Osteocyte (in vitro differentiated cells): ENCODE measurements around the gene S100A7. TPM values are rescaled to one million over a fixed set of nuclear protein-coding genes. Genes with fewer than 3 reads are reported as not detected.
"Not testable (repeated sequence)": the region's sequence is repeated elsewhere in the genome, so short reads cannot be mapped to it uniquely, and the experiment has no call there.

Experiments used
- DNase-seq: peaks from one replicate; pipeline ENCODE4 v3.0.0; 2021; ENCODE audit warnings: mixed read lengths; ENCODE audit not compliant: unreplicated experiment; ENCODE audit errors: extremely low spot score
- H3K27ac Mint-ChIP-seq: one replicate; pipeline ENCODE4 v1.8.0; 2021; ENCODE audit warnings: mild to moderate bottlenecking, mixed read lengths; ENCODE audit not compliant: unreplicated experiment
- H3K27me3 Mint-ChIP-seq: one replicate; pipeline ENCODE4 v1.8.0; 2021; ENCODE audit warnings: mixed read lengths; ENCODE audit not compliant: unreplicated experiment
- H3K36me3 Mint-ChIP-seq: one replicate; pipeline ENCODE4 v1.8.0; 2021; ENCODE audit warnings: mixed read lengths; ENCODE audit not compliant: unreplicated experiment
- H3K4me1 Mint-ChIP-seq: one replicate; pipeline ENCODE4 v1.8.0; 2021; ENCODE audit warnings: mixed read lengths; ENCODE audit not compliant: unreplicated experiment
- H3K4me3 Mint-ChIP-seq: one replicate; pipeline ENCODE4 v1.8.0; 2021; ENCODE audit warnings: mild to moderate bottlenecking, moderate library complexity, mixed read lengths; ENCODE audit not compliant: unreplicated experiment
- H3K9me3 Mint-ChIP-seq: one replicate; pipeline ENCODE4 v1.8.0; 2021; ENCODE audit warnings: mixed read lengths; ENCODE audit not compliant: unreplicated experiment
- total RNA-seq: library from RNA; stranded (reverse); gene quantifications from 2 replicates; pipeline ENCODE4 v1.2.1, GENCODE V29; 2021
- TF ChIP-seq, protein P1 (sequence below): fragments of 200-600 bp; sonication (generic); IDR thresholded peaks from 2 replicates; pipeline ENCODE4 v1.5.0; 2021; ENCODE audit warnings: antibody characterized with exemption, mild to moderate bottlenecking, moderate library complexity

Gene S100A7
- total RNA-seq, 1 donor from 2014 or later, result not detected

DNA sequence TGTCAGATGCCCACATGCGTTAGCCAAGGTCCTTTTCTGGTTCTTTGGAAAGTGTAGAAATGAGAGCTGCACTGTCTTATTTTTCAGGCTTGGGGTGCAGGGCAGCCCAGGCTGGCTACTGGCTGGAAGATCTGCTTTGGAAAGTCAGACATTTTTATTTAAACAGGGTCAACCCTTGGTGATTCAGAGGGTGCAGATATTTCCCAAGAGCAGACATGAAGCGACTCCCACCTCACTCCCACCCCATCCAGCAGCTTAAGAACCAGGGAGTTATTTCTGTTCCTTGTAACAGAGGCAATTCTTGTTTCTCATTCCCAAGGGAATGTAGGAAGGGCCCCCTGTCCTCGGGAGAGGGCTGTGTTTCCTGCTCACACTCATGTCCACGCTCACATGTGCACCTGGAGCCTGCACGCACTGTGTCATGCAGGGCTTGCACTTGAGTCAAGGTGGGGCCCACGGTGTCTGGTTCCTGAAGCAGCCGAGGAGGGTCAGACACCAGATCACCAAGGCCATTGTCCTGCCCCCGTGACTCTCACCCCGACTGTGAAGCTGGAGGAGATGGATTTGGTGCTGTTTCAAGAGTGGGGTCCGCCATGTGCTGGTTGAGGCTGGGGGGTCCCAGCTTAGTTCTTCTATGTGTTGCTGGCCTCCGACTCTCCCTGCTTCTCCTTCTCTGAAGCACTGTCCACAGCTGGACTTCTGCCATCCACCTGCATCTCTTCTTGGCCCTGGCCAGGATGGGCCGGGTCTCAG, 43.1 kb downstream of the S100A7 start:
- no peak for DNase-seq
- H3K4me3 Mint-ChIP-seq, result no peak overlapping the region
- no peaks in the 10 kb centered on the region for H3K36me3 Mint-ChIP-seq
- TF ChIP-seq, protein P1, sequence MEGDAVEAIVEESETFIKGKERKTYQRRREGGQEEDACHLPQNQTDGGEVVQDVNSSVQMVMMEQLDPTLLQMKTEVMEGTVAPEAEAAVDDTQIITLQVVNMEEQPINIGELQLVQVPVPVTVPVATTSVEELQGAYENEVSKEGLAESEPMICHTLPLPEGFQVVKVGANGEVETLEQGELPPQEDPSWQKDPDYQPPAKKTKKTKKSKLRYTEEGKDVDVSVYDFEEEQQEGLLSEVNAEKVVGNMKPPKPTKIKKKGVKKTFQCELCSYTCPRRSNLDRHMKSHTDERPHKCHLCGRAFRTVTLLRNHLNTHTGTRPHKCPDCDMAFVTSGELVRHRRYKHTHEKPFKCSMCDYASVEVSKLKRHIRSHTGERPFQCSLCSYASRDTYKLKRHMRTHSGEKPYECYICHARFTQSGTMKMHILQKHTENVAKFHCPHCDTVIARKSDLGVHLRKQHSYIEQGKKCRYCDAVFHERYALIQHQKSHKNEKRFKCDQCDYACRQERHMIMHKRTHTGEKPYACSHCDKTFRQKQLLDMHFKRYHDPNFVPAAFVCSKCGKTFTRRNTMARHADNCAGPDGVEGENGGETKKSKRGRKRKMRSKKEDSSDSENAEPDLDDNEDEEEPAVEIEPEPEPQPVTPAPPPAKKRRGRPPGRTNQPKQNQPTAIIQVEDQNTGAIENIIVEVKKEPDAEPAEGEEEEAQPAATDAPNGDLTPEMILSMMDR, result no peak
- no peaks in the 10 kb centered on the region for H3K4me1 Mint-ChIP-seq
- H3K9me3 Mint-ChIP-seq, result peaks cover 3% of the 10 kb centered on the region
- no peak overlapping the region for H3K27ac Mint-ChIP-seq
- no peaks in the 10 kb centered on the region for H3K27me3 Mint-ChIP-seq

- no peaks in the 10 kb centered on the region for H3K27me3 Mint-ChIP-seq
- H3K9me3 Mint-ChIP-seq, result peaks cover 8% of the 10 kb centered on the region
- H3K4me1 Mint-ChIP-seq, result no peaks in the 10 kb centered on the region
- no peak within 1 kb of the TSS for H3K4me3 Mint-ChIP-seq
- H3K36me3 Mint-ChIP-seq, result no peaks in the 10 kb centered on the region
- no peak within 1 kb of the TSS for H3K27ac Mint-ChIP-seq
- TF ChIP-seq, protein P1, result no peak
- DNase-seq, result no peak
Observed at GRCh38 chr1:153415850-153416570, 44.4 kb downstream of the S100A7 start, which contains the start of gene S100A7A. S100A7A (plus strand) TSS chr1:153416520; CDS start chr1:153418083, 1,563 bp downstream.

DNA sequence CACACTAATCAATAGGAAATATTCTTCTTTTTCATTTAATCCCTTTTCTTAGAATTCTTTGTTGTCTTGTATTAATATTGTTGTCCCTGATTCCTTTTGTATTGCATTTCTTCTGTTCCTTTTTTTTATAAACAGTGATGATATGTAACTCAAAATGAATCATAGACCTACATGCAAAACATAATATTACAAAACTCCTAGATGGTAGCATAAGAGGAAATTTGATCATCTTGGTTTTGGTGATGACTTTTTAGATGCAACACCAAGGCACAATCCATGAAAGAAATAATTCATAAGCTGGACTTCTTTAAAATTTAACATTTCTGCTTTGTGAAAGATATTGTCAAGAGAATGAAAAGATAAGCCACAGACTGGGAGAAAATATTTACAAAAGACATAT, 46.5 kb downstream of the S100A7 start:
- not testable (repeated sequence) for H3K4me1 Mint-ChIP-seq

More for the DNA sequence above, 46.5 kb downstream of the S100A7 start:
- H3K27me3 Mint-ChIP-seq, H3K4me3 Mint-ChIP-seq, H3K36me3 Mint-ChIP-seq, DNase-seq, H3K9me3 Mint-ChIP-seq, H3K27ac Mint-ChIP-seq: not testable (repeated sequence)

Other genes with a start within 250 kb of the S100A7 start
- gene PRR9, start 243.1 kb downstream of the S100A7 start, total RNA-seq, result not detected in 2 replicates
- gene LORICRIN, start 201.0 kb downstream of the S100A7 start, total RNA-seq, result not detected in 2 replicates
- not detected in 2 replicates for gene PGLYRP3, start 147.7 kb downstream of the S100A7 start, total RNA-seq
- gene PGLYRP4, start 111.8 kb downstream of the S100A7 start, total RNA-seq, result not detected in 2 replicates
- not detected in 2 replicates for gene S100A9, start 102.8 kb downstream of the S100A7 start, total RNA-seq
- not detected in 2 replicates for gene S100A12, start 85.0 kb downstream of the S100A7 start, total RNA-seq
- gene S100A8, start 69.6 kb downstream of the S100A7 start, total RNA-seq, result not detected in 2 replicates
- gene S100A7A, start 44.1 kb downstream of the S100A7 start, total RNA-seq, result not detected in 2 replicates
- 0.99 and 1.1 TPM in 2 replicates for gene S100A6, start 75.3 kb upstream of the S100A7 start, total RNA-seq
- 1.0 TPM in 1 of 2 replicates, not detected in the other for gene S100A5, start 80.3 kb upstream of the S100A7 start, total RNA-seq
- gene S100A4, start 85.2 kb upstream of the S100A7 start, total RNA-seq, result 337 and 353 TPM in 2 replicates
- gene S100A3, start 88.6 kb upstream of the S100A7 start, total RNA-seq, result 5.7 and 7.5 TPM in 2 replicates
- 8.9 and 11.7 TPM in 2 replicates for gene S100A2, start 105.2 kb upstream of the S100A7 start, total RNA-seq
- gene S100A16, start 152.5 kb upstream of the S100A7 start, total RNA-seq, result 134 and 143 TPM in 2 replicates
- not detected in 2 replicates for gene S100A14, start 155.7 kb upstream of the S100A7 start, total RNA-seq
- 126 and 128 TPM in 2 replicates for gene S100A13, start 166.9 kb upstream of the S100A7 start, total RNA-seq
- gene S100A1, start 167.8 kb upstream of the S100A7 start, total RNA-seq, result 1.1 TPM in 1 of 2 replicates, not detected in the other
- 74.3 and 75.2 TPM in 2 replicates for gene CHTOP, start 173.4 kb upstream of the S100A7 start, total RNA-seq
- 39.7 and 46.3 TPM in 2 replicates for gene SNAPIN, start 198.1 kb upstream of the S100A7 start, total RNA-seq
- 151 and 157 TPM in 2 replicates for gene ILF2, start 210.3 kb upstream of the S100A7 start, total RNA-seq
- gene NPR1, start 218.0 kb upstream of the S100A7 start, total RNA-seq, result 0.16 TPM in 1 of 2 replicates, not detected in the other